H1 (cell line): ENCODE measurements around the gene LRRC4C. TPM values are rescaled to one million over a fixed set of nuclear protein-coding genes. Genes with fewer than 3 reads are reported as not detected.

Experiments used
- CTCF ChIA-PET: fragments of 300-600 bp; sonication (Branson Sonifier 250); formaldehyde crosslinking; loops from one replicate; lab custom pipeline; 2021; ENCODE audit not compliant: partially characterized antibody; lab: Charles Lee
- POLR2A ChIA-PET: fragments of 300-600 bp; sonication (Branson Sonifier 250); formaldehyde crosslinking; loops from one replicate; lab custom pipeline; 2021; ENCODE audit warnings: inconsistent platforms; ENCODE audit not compliant: partially characterized antibody; lab: Charles Lee
- DNase-seq, 2 experiments: peaks; one replicate each; pipeline versions ENCODE4 v3.0.0 to v3.0.0-alpha.2; 2010 to 2022; ENCODE audit warnings: low spot score in 2 of 2, low read depth in 1 of 2, mixed read lengths in 1 of 2
- FAIRE-seq: peaks from 2 replicates; lab custom pipeline; 2011; peaks lifted over from hg19 to GRCh38; lab: Jason Lieb, UNC
- H2AFZ ChIP-seq: 2 replicates; pipeline ENCODE4 v1.8.1; 2012; ENCODE audit warnings: low read length, inconsistent platforms
- H2AK5ac ChIP-seq: 2 replicates; pipeline ENCODE4 v1.6.1; 2013; ENCODE audit warnings: low read depth, low read length
- H2BK120ac ChIP-seq: replicated peaks from 2 replicates; pipeline ENCODE3; 2013; ENCODE audit warnings: low read depth, low read length, inconsistent platforms
- H2BK12ac ChIP-seq: 2 replicates; pipeline ENCODE4 v1.6.1; 2013; ENCODE audit warnings: low read depth, low read length
- H2BK15ac ChIP-seq: 2 replicates; pipeline ENCODE4 v1.6.1; 2013; ENCODE audit warnings: low read length
- H2BK20ac ChIP-seq: 2 replicates; pipeline ENCODE4 v1.6.1; 2013; ENCODE audit warnings: low read length
- H2BK5ac ChIP-seq: 2 replicates; pipeline ENCODE4 v1.6.1; 2013; ENCODE audit warnings: low read depth, low read length
- H3K14ac ChIP-seq: 2 replicates; pipeline ENCODE4 v1.6.1; 2013; ENCODE audit warnings: inconsistent platforms; ENCODE audit not compliant: insufficient read length
- H3K18ac ChIP-seq: 2 replicates; pipeline ENCODE4 v1.6.1; 2013; ENCODE audit warnings: low read length; ENCODE audit errors: extremely low read depth
- H3K23ac ChIP-seq: 2 replicates; pipeline ENCODE4 v1.6.1; 2013; ENCODE audit warnings: inconsistent platforms; ENCODE audit not compliant: insufficient read length
- H3K23me2 ChIP-seq: 2 replicates; pipeline ENCODE4 v1.6.1; 2013; ENCODE audit warnings: low read depth, low read length
- H3K27ac ChIP-seq: 2 replicates; pipeline ENCODE4 v1.6.1; 2011; ENCODE audit warnings: low read depth, low read length, inconsistent platforms
- H3K27me3 ChIP-seq, 4 experiments: replicated peaks in 1 of 4; 1 replicate in 1 of 4; 2 replicates in 3 of 4; pipeline versions ENCODE4 v1.6.1 to v1.8.1; 2011 to 2013; ENCODE audit warnings: low read length in 3 of 4, mild to moderate bottlenecking in 3 of 4, inconsistent platforms in 2 of 4, mixed read lengths in 2 of 4, moderate library complexity in 1 of 4; ENCODE audit not compliant: control insufficient read depth in 3 of 4, insufficient read depth in 3 of 4; ENCODE audit errors: extremely low read depth in 1 of 4
- H3K36me3 ChIP-seq, 4 experiments: 2 replicates each; pipeline versions ENCODE4 v1.6.1 to v1.8.1; 2011 to 2013; ENCODE audit warnings: mild to moderate bottlenecking in 4 of 4, low read length in 3 of 4, moderate library complexity in 2 of 4, control low read depth in 1 of 4, inconsistent platforms in 1 of 4; ENCODE audit not compliant: insufficient read depth in 4 of 4, control insufficient read depth in 2 of 4
- H3K4ac ChIP-seq: replicated peaks from 2 replicates; pipeline ENCODE3; 2013; ENCODE audit warnings: low read length, low read depth, mixed read lengths, inconsistent platforms; ENCODE audit not compliant: insufficient read length
- H3K4me1 ChIP-seq, 4 experiments: replicated peaks in 1 of 4; 1 replicate in 1 of 4; 2 replicates in 3 of 4; pipeline versions ENCODE4 v1.6.1 to v1.8.1; 2011 to 2013; ENCODE audit warnings: low read length in 3 of 4, inconsistent platforms in 2 of 4, mixed read lengths in 1 of 4; ENCODE audit not compliant: insufficient read depth in 4 of 4, control insufficient read depth in 3 of 4
- H3K4me2 ChIP-seq, 2 experiments: 2 replicates each; pipeline versions ENCODE4 v1.6.1 to v1.8.1; 2011 to 2013; ENCODE audit warnings: low read depth in 2 of 2, low read length in 2 of 2, control low read depth in 1 of 2, inconsistent platforms in 1 of 2, mild to moderate bottlenecking in 1 of 2; ENCODE audit not compliant: insufficient read depth in 1 of 2
- H3K4me3 ChIP-seq, 4 experiments: fragments of 200-600, 300-600 bp in 1 of 4; sonication (generic), shearing (Covaris generic), sonication (Bioruptor Twin) in 1 of 4; 2 replicates each; pipeline versions ENCODE4 v1.5.1 to v1.8.1; 2011 to 2016; ENCODE audit warnings: low read length in 4 of 4, low read depth in 3 of 4, control low read depth in 2 of 4, inconsistent platforms in 2 of 4, mild to moderate bottlenecking in 2 of 4, mixed read lengths in 1 of 4, moderate library complexity in 1 of 4; ENCODE audit not compliant: insufficient read depth in 2 of 4; ENCODE audit errors: extremely low read depth in 1 of 4
- H3K56ac ChIP-seq: replicated peaks from 2 replicates; pipeline ENCODE3; 2013; ENCODE audit warnings: low read depth, mild to moderate bottlenecking, mixed read lengths, low read length, inconsistent platforms; ENCODE audit not compliant: insufficient read length
- H3K79me1 ChIP-seq: 2 replicates; pipeline ENCODE4 v1.6.1; 2013; ENCODE audit warnings: low read depth, low read length, control low read depth
- H3K79me2 ChIP-seq, 2 experiments: 2 replicates each; pipeline versions ENCODE4 v1.6.1 to v1.8.1; 2012 to 2013; ENCODE audit warnings: low read length in 2 of 2, mild to moderate bottlenecking in 2 of 2, inconsistent platforms in 1 of 2; ENCODE audit not compliant: insufficient read depth in 2 of 2, control insufficient read depth in 1 of 2
- H3K9ac ChIP-seq, 4 experiments: replicated peaks in 1 of 4; 1 replicate in 1 of 4; 2 replicates in 3 of 4; pipeline versions ENCODE4 v1.6.1 to v1.8.1; 2011 to 2013; ENCODE audit warnings: low read depth in 3 of 4, low read length in 3 of 4, control low read depth in 2 of 4, mild to moderate bottlenecking in 2 of 4, moderate library complexity in 2 of 4, inconsistent platforms in 1 of 4; ENCODE audit errors: extremely low read depth in 1 of 4
- H3K9me3 ChIP-seq, 2 experiments: 2 replicates each; pipeline versions ENCODE4 v1.6.1 to v1.8.1; 2012 to 2013; ENCODE audit warnings: mild to moderate bottlenecking in 2 of 2, moderate library complexity in 2 of 2, control low read depth in 1 of 2, inconsistent platforms in 1 of 2, low read depth in 1 of 2, low read length in 1 of 2, mixed read lengths in 1 of 2; ENCODE audit not compliant: insufficient read depth in 2 of 2
- H4K20me1 ChIP-seq, 2 experiments: replicated peaks in 1 of 2; 2 replicates each; pipeline versions ENCODE3 to v1.8.1; 2011 to 2013; ENCODE audit warnings: inconsistent platforms in 2 of 2, low read length in 2 of 2, mild to moderate bottlenecking in 1 of 2; ENCODE audit not compliant: insufficient read depth in 2 of 2, control insufficient read depth in 1 of 2
- H4K5ac ChIP-seq: 2 replicates; pipeline ENCODE4 v1.6.1; 2013; ENCODE audit warnings: low read length, low read depth, mixed read lengths, inconsistent platforms; ENCODE audit not compliant: insufficient read length
- H4K8ac ChIP-seq: 2 replicates; pipeline ENCODE4 v1.8.0; 2013; ENCODE audit warnings: mild to moderate bottlenecking, moderate library complexity, low read length, inconsistent platforms; ENCODE audit not compliant: insufficient read depth; ENCODE audit errors: extremely low read depth
- H4K91ac ChIP-seq: replicated peaks from 2 replicates; pipeline ENCODE3; 2013; ENCODE audit warnings: low read length, mixed read lengths, inconsistent platforms; ENCODE audit not compliant: insufficient read length
- ASH2L ChIP-seq: fragments of 200-600, 300-600 bp; sonication (generic); IDR thresholded peaks from one replicate; pipeline ENCODE4 v1.7.1; 2017; ENCODE audit warnings: low read length
- CHD1 ChIP-seq: IDR thresholded peaks from 2 replicates; pipeline ENCODE4 v1.6.1; 2012; ENCODE audit warnings: low read depth, low read length, improper control_type of control experiment
- CTBP2 ChIP-seq: IDR thresholded peaks from 2 replicates; pipeline ENCODE4 v1.7.0; 2011; ENCODE audit warnings: borderline replicate concordance, mild to moderate bottlenecking, moderate library complexity, mixed read lengths, low read length; ENCODE audit not compliant: insufficient read depth, insufficient read length
- GTF2F1 ChIP-seq: IDR thresholded peaks from 2 replicates; pipeline ENCODE4 v1.6.1; 2012; ENCODE audit warnings: low read depth, low read length, improper control_type of control experiment, borderline replicate concordance
- MAFK ChIP-seq: IDR thresholded peaks from 2 replicates; pipeline ENCODE4 v1.6.1; 2012; ENCODE audit warnings: low read depth, mild to moderate bottlenecking, improper control_type of control experiment, low read length
- PHF8 ChIP-seq: fragments of 200-600 bp; sonication (generic); conservative IDR thresholded peaks from 2 replicates; pipeline ENCODE4 v1.7.1; 2012; ENCODE audit warnings: low read depth, mild to moderate bottlenecking, inconsistent platforms, low read length, moderate library complexity
- POU5F1 ChIP-seq: IDR thresholded peaks from 2 replicates; pipeline ENCODE4 v1.6.1; 2011; ENCODE audit warnings: low read depth, mild to moderate bottlenecking, low read length, moderate library complexity
- SUZ12 ChIP-seq: fragments of 200-600 bp; sonication (generic); IDR thresholded peaks from 2 replicates; pipeline ENCODE4 v1.6.1; 2012; ENCODE audit warnings: mild to moderate bottlenecking, inconsistent platforms, low read length, moderate library complexity, mixed read lengths
- TAF1 ChIP-seq: IDR thresholded peaks from 2 replicates; pipeline ENCODE4 v1.6.1; 2011; ENCODE audit warnings: mild to moderate bottlenecking, low read depth, low read length
- TBP ChIP-seq: IDR thresholded peaks from 2 replicates; pipeline ENCODE4 v1.6.1; 2011; ENCODE audit warnings: low read depth, low read length, improper control_type of control experiment
- YY1 ChIP-seq: IDR thresholded peaks from 2 replicates; pipeline ENCODE4 v1.6.1; 2011; ENCODE audit warnings: low read depth, mild to moderate bottlenecking, low read length
- WGBS, 2 experiments: shearing (Covaris generic) in 1 of 2; methylation state at CpG; one replicate each; pipeline versions ENCODE4 v1.1.6 to v1.1.7; 2013 to 2015; ENCODE audit warnings: low lambda C conversion rate in 2 of 2, mixed read lengths in 2 of 2, inconsistent platforms in 1 of 2, low coverage in 1 of 2, missing lambda C conversion rate in 1 of 2; ENCODE audit not compliant: insufficient replicate concordance in 2 of 2, insufficient coverage in 1 of 2, insufficient read length in 1 of 2; ENCODE audit errors: extremely low coverage in 1 of 2, missing lambda C conversion rate in 1 of 2; 5-methylcytosine and 5-hydroxymethylcytosine counted together
- polyA plus RNA-seq, 7 experiments: library from polyadenylated mRNA; depleted of rRNA in 3 of 7; stranded (reverse) in 5 of 7; unstranded in 2 of 7; fragments of >200 nt in 5 of 7; fragments of 200-250 nt in 2 of 7; gene quantifications; 1 replicate in 5 of 7; 2 replicates in 1 of 7; 4 replicates in 1 of 7; pipeline versions ENCODE4 v1.2.1 to v1.2.3, GENCODE V29; 2011 to 2013; ENCODE audit warnings: missing spikeins in 2 of 7, mixed read lengths in 2 of 7
- total RNA-seq: library from RNA; stranded (reverse); fragmentation: NEBNext Ultra II Directional; extraction: Animal tissue kit (Norgen Biotek cat#: 25700); gene quantifications from 2 replicates; pipeline ENCODE4 v1.2.1, GENCODE V29; 2021
- TF ChIP-seq, protein P1 (sequence below), 3 experiments: IDR thresholded peaks; 1 replicate in 2 of 3; 2 replicates in 1 of 3; pipeline versions ENCODE4 v1.5.1 to v1.6.1; 2011; ENCODE audit warnings: low read length in 3 of 3, mild to moderate bottlenecking in 3 of 3, inconsistent platforms in 2 of 3, low read depth in 1 of 3, moderate library complexity in 1 of 3; ENCODE audit not compliant: insufficient read depth in 1 of 3; ENCODE audit errors: control extremely low read depth in 1 of 3

LRRC4C gene
- total and polyA plus RNA-seq, 2 of the 8 experiments (the other 6 are each of a cell fraction or from before 2014, with no cell fraction given) = 0.23 to 2.2 TPM

DNA sequence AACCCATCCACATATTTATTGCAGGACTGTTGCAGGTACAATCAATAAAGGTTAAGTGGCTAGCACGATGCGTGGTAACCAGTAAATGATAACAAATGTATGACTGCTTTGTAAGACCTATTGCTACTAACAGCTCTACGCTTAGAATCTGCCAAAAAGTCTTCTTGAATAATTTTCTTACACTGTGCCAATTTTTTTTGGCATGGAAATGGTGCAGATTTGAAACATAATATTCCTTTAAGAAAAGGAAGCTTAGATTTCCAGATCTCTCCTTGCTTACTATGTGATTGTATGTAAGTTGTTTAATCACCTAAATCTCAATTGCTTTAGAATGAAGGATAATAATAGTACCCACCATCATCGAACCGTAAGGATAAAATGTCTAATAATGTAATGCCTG is 192.0 kb downstream of the LRRC4C start:
- H2BK120ac ChIP-seq = no peak overlapping the region
- H2BK15ac ChIP-seq = no peak overlapping the region
- H2BK5ac ChIP-seq = no peak overlapping the region
- no peak overlapping the region for H3K9ac ChIP-seq
- H3K4me2 ChIP-seq = no peak overlapping the region
- DNase-seq (no peak), FAIRE-seq (no peak)
- no peak overlapping the region for H3K4ac ChIP-seq
- no peak overlapping the region for H4K5ac ChIP-seq
- H3K23me2 ChIP-seq = no peaks in the 10 kb centered on the region
- no peaks in the 10 kb centered on the region for H3K9me3 ChIP-seq
- no peak overlapping the region for H2AFZ ChIP-seq
- H2BK12ac ChIP-seq = no peak overlapping the region
- H3K36me3 ChIP-seq = no peaks in the 10 kb centered on the region
- CTCF ChIA-PET = interaction anchor here (0.7 kb wide), 1 partner anchor 299 kb away, joined by 3 read pairs; no protein-coding TSS in a partner anchor
- WGBS, 2 experiments = 93% methylated on average over 5 of the region's 5 CpGs; no CpG with 5 or more reads in 1 of the 2 experiments
- no peak overlapping the region for H3K27ac ChIP-seq
- no peak overlapping the region for H3K23ac ChIP-seq
- no peaks in the 10 kb centered on the region for H3K27me3 ChIP-seq
- no peak overlapping the region for H4K8ac ChIP-seq
- H3K14ac ChIP-seq = no peak overlapping the region
- no peaks in the 10 kb centered on the region for H4K20me1 ChIP-seq
- POLR2A ChIA-PET = interaction anchor here (0.7 kb wide), 1 partner anchor 13 kb away, joined by 3 read pairs; no protein-coding TSS in a partner anchor
- no peaks in the 10 kb centered on the region for H3K79me1 ChIP-seq
- no peaks in the 10 kb centered on the region for H3K79me2 ChIP-seq
- no peak overlapping the region for H4K91ac ChIP-seq
- no peak overlapping the region for H3K4me3 ChIP-seq
- H3K4me1 ChIP-seq = no peaks in the 10 kb centered on the region
- no peak overlapping the region for H3K18ac ChIP-seq
- H3K56ac ChIP-seq = no peak overlapping the region
- no peak overlapping the region for H2AK5ac ChIP-seq
- H2BK20ac ChIP-seq = no peak overlapping the region
- TF ChIP-seq ASH2L (no peak), MAFK (no peak), GTF2F1 (no peak), POU5F1 (no peak), TBP (no peak), PHF8 (no peak), SUZ12 (no peak), CTBP2 (no peak), YY1 (no peak), CHD1 (no peak), TAF1 (no peak)
- TF ChIP-seq, protein P1, sequence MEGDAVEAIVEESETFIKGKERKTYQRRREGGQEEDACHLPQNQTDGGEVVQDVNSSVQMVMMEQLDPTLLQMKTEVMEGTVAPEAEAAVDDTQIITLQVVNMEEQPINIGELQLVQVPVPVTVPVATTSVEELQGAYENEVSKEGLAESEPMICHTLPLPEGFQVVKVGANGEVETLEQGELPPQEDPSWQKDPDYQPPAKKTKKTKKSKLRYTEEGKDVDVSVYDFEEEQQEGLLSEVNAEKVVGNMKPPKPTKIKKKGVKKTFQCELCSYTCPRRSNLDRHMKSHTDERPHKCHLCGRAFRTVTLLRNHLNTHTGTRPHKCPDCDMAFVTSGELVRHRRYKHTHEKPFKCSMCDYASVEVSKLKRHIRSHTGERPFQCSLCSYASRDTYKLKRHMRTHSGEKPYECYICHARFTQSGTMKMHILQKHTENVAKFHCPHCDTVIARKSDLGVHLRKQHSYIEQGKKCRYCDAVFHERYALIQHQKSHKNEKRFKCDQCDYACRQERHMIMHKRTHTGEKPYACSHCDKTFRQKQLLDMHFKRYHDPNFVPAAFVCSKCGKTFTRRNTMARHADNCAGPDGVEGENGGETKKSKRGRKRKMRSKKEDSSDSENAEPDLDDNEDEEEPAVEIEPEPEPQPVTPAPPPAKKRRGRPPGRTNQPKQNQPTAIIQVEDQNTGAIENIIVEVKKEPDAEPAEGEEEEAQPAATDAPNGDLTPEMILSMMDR (IDR thresholded peaks at IDR 0.05; ENCODE audit: control extremely low read depth in 1 of 3, insufficient read depth in 1 of 3, low read depth in 1 of 3, low read length in 3 of 3) = no peak
